K562 (cell line): ENCODE measurements around the gene PARD3. TPM values are rescaled to one million over a fixed set of nuclear protein-coding genes. Genes with fewer than 3 reads are reported as not detected.

ENCODE experiments used
- ATAC-seq: fragments of 200-7000 bp; cut with Tn5 transposase; 3 replicates; pipeline ENCODE4 v1.9.1; 2020; ENCODE audit warnings: moderate library complexity
- BruUV-seq: library from RNA; stranded (reverse); fragments of 400-500 nt; replicated peaks from 2 replicates; lab custom pipeline; 2021; lab: Mats Ljungman, UMichigan
- CTCF ChIA-PET: fragments of 300-600 bp; formaldehyde crosslinking; extraction: SDS; loops from one replicate; lab custom pipeline; 2021; ENCODE audit warnings: low intra/inter-chr PET ratio; lab: Yijun Ruan, JAX
- POLR2A ChIA-PET: fragments of 300-600, 350-650 bp; sonication (Branson Sonifier 250); formaldehyde crosslinking; extraction: SDS; loops from one replicate; lab custom pipeline; 2021; ENCODE audit warnings: antibody characterized with exemption, inconsistent platforms; lab: Yijun Ruan, JAX
- DNase-seq, 4 experiments: peaks; one replicate each; pipeline versions ENCODE4 v3.0.0 to v3.0.0-alpha.2; 2011 to 2018; ENCODE audit warnings: low spot score in 3 of 4, mixed read lengths in 3 of 4; ENCODE audit errors: extremely low read depth in 1 of 4
- FAIRE-seq: peaks from 2 replicates; lab custom pipeline; 2011; peaks lifted over from hg19 to GRCh38; lab: Jason Lieb, UNC
- H2AFZ ChIP-seq: 2 replicates; pipeline ENCODE4 v1.6.0; 2011; ENCODE audit warnings: low read depth, low read length, control low read depth, inconsistent platforms
- H3K27ac ChIP-seq: fragments of 200-600 bp; 3 replicates; pipeline ENCODE4 v1.8.0; 2011; ENCODE audit warnings: low read depth, mild to moderate bottlenecking, control low read depth, inconsistent platforms, low read length, moderate library complexity, mixed read lengths; ENCODE audit errors: extremely low read depth
- H3K27me3 ChIP-seq, 2 experiments: fragments of 300-600 bp in 1 of 2; 2 replicates in 1 of 2; 3 replicates in 1 of 2; pipeline versions ENCODE4 v1.6.0 to v1.8.0; 2011; ENCODE audit warnings: inconsistent platforms in 2 of 2, low read length in 2 of 2, mild to moderate bottlenecking in 1 of 2, mixed read lengths in 1 of 2, moderate library complexity in 1 of 2; ENCODE audit not compliant: control insufficient read depth in 2 of 2, insufficient read depth in 2 of 2
- H3K36me3 ChIP-seq: fragments of 300-600 bp; 3 replicates; pipeline ENCODE4 v1.8.0; 2011; ENCODE audit warnings: mild to moderate bottlenecking, low read length, inconsistent platforms; ENCODE audit not compliant: control insufficient read depth, insufficient read depth
- H3K4me1 ChIP-seq, 2 experiments: fragments of 200-600 bp in 1 of 2; replicated peaks in 1 of 2; 2 replicates in 1 of 2; 3 replicates in 1 of 2; pipeline versions ENCODE4 v1.5.1 to v1.8.0; 2011; ENCODE audit warnings: inconsistent platforms in 2 of 2, low read length in 2 of 2, mild to moderate bottlenecking in 1 of 2, mixed read lengths in 1 of 2, moderate library complexity in 1 of 2; ENCODE audit not compliant: control insufficient read depth in 2 of 2, insufficient read depth in 2 of 2
- H3K4me2 ChIP-seq: 2 replicates; pipeline ENCODE4 v1.6.1; 2011; ENCODE audit warnings: low read length, control low read depth, inconsistent platforms, mixed read lengths; ENCODE audit not compliant: insufficient read depth
- H3K4me3 ChIP-seq: fragments of 200-600 bp; sonication (generic), shearing (Covaris generic); 2 replicates; pipeline ENCODE4 v1.5.1; 2016; ENCODE audit warnings: control low read depth, inconsistent platforms
- H3K79me2 ChIP-seq: fragments of 200-600 bp; 3 replicates; pipeline ENCODE4 v1.8.0; 2011; ENCODE audit warnings: low read length, inconsistent platforms; ENCODE audit not compliant: control insufficient read depth, insufficient read depth
- H3K9ac ChIP-seq, 2 experiments: 2 replicates each; pipeline versions ENCODE4 v1.6.0 to v1.6.1; 2011; ENCODE audit warnings: low read depth in 2 of 2, low read length in 2 of 2, control low read depth in 1 of 2, inconsistent platforms in 1 of 2, mild to moderate bottlenecking in 1 of 2, mixed read lengths in 1 of 2; ENCODE audit not compliant: insufficient read depth in 1 of 2
- H3K9me1 ChIP-seq: one replicate; pipeline ENCODE4 v1.6.0; 2011; ENCODE audit warnings: inconsistent platforms, mild to moderate bottlenecking, low read length, moderate library complexity; ENCODE audit not compliant: control insufficient read depth, insufficient read depth
- H3K9me3 ChIP-seq: replicated peaks from 2 replicates; pipeline ENCODE4 v1.5.1; 2011; ENCODE audit warnings: low read depth, low read length, inconsistent platforms; ENCODE audit not compliant: control insufficient read depth, insufficient read depth
- H4K20me1 ChIP-seq: replicated peaks from 2 replicates; pipeline ENCODE4 v1.6.1; 2011; ENCODE audit warnings: low read length, inconsistent platforms, mixed read lengths; ENCODE audit not compliant: control insufficient read depth, insufficient read depth
- FOXK2 ChIP-seq, 2 experiments: fragments of 450-650 bp; IDR thresholded peaks in 1 of 2; conservative IDR thresholded peaks in 1 of 2; 2 replicates each; pipeline ENCODE4 v1.6.1; 2016; ENCODE audit warnings: low read depth in 2 of 2, mild to moderate bottlenecking in 1 of 2
- HMG20A ChIP-seq: fragments of 450-650 bp; formaldehyde crosslinking; conservative IDR thresholded peaks from 2 replicates; pipeline ENCODE4 v1.4.0; 2020; ENCODE audit warnings: mild to moderate bottlenecking, mixed read lengths
- in situ Hi-C: fragments of 300-500 bp; cut with MboI; formaldehyde crosslinking; loops from 4 replicates; pipeline ENCODE4 v1.15.0; 2018; ENCODE audit warnings: inconsistent platforms, mixed read lengths
- intact Hi-C: fragments of 100-400 bp; cut with micrococcal nuclease; formaldehyde crosslinking; loops from 2 replicates; pipeline ENCODE4 v1.14.2; 2022
- polyA plus RNA-seq, 8 experiments: library from polyadenylated mRNA; depleted of rRNA in 4 of 8; stranded (reverse) in 5 of 8; unstranded in 3 of 8; fragments of >200 nt; fragmentation: Nextera tagmentation in 2 of 8; fragmentation: Illumina TruSeq in 1 of 8; extraction: Ambion mirVana in 2 of 8; extraction: Trizol in 1 of 8; gene quantifications; 2 replicates each; pipeline versions ENCODE4 v1.2.1 to v1.2.3, GENCODE V29; 2011 to 2014; ENCODE audit warnings: inconsistent platforms in 1 of 8, missing spikeins in 1 of 8
- total RNA-seq, 7 experiments: library from RNA; depleted of rRNA in 6 of 7; stranded (reverse); fragments of >200 nt in 6 of 7; fragmentation: Illumina TruSeq in 2 of 7; extraction: Trizol in 2 of 7; gene quantifications; 2 replicates each; pipeline versions ENCODE4 v1.2.1 to v1.2.3, GENCODE V29; 2011 to 2021; ENCODE audit warnings: low replicate concordance in 1 of 7
- TF ChIP-seq, protein P1 (sequence below): fragments of 250-450 bp; sonication (Bioruptor Pico); IDR thresholded peaks from 2 replicates; pipeline ENCODE4 v1.4.0; 2020

Gene PARD3
- total and polyA plus RNA-seq, 9 of the 15 experiments (the other 6 are each of a cell fraction or from before 2014, with no cell fraction given) = 2.7 to 11.7 (median 7.7) TPM

DNA sequence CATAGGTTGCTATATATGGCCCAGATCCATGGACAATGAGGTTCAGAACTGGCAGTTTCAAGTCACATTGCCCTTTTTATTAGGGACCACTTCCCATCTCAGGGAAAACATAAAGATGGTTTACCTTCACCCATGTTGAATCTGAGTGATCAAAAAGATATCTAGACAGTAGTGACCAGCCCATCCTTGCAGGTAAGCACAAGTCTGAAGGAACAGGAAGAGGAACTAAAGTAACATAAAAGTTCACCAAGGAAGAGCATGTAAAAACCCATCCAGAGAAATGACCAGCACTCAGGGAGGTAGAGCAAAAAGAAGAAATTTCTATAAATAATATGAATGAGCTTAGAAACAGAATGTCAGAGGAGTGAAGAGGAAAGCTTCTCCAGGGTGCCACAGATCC, 382.5 kb downstream of the PARD3 start:
- no peak overlapping the region for H3K4me3 ChIP-seq
- H3K79me2 ChIP-seq = no peaks in the 10 kb centered on the region
- no peak for FAIRE-seq
- no peaks in the 10 kb centered on the region; a peak in 2 of 5 replicates for H3K4me1 ChIP-seq
- ChIA-PET CTCF (no interaction called here), POLR2A (no interaction called here)
- no peaks in the 10 kb centered on the region; a peak in 1 of 5 replicates for H3K27me3 ChIP-seq
- no peak for DNase-seq
- no peak overlapping the region for H3K27ac ChIP-seq
- no peaks in the 10 kb centered on the region for H3K9me3 ChIP-seq
- TF ChIP-seq, protein P1, sequence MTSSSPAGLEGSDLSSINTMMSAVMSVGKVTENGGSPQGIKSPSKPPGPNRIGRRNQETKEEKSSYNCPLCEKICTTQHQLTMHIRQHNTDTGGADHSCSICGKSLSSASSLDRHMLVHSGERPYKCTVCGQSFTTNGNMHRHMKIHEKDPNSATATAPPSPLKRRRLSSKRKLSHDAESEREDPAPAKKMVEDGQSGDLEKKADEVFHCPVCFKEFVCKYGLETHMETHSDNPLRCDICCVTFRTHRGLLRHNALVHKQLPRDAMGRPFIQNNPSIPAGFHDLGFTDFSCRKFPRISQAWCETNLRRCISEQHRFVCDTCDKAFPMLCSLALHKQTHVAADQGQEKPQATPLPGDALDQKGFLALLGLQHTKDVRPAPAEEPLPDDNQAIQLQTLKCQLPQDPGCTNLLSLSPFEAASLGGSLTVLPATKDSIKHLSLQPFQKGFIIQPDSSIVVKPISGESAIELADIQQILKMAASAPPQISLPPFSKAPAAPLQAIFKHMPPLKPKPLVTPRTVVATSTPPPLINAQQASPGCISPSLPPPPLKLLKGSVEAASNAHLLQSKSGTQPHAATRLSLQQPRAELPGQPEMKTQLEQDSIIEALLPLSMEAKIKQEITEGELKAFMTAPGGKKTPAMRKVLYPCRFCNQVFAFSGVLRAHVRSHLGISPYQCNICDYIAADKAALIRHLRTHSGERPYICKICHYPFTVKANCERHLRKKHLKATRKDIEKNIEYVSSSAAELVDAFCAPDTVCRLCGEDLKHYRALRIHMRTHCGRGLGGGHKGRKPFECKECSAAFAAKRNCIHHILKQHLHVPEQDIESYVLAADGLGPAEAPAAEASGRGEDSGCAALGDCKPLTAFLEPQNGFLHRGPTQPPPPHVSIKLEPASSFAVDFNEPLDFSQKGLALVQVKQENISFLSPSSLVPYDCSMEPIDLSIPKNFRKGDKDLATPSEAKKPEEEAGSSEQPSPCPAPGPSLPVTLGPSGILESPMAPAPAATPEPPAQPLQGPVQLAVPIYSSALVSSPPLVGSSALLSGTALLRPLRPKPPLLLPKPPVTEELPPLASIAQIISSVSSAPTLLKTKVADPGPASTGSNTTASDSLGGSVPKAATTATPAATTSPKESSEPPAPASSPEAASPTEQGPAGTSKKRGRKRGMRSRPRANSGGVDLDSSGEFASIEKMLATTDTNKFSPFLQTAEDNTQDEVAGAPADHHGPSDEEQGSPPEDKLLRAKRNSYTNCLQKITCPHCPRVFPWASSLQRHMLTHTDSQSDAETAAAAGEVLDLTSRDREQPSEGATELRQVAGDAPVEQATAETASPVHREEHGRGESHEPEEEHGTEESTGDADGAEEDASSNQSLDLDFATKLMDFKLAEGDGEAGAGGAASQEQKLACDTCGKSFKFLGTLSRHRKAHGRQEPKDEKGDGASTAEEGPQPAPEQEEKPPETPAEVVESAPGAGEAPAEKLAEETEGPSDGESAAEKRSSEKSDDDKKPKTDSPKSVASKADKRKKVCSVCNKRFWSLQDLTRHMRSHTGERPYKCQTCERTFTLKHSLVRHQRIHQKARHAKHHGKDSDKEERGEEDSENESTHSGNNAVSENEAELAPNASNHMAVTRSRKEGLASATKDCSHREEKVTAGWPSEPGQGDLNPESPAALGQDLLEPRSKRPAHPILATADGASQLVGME = no peak
- TF ChIP-seq FOXK2 (conservative IDR thresholded peaks at IDR 0.05 in 1 of 2, IDR thresholded peaks at IDR 0.05 in 1 of 2; ENCODE audit: low read depth in 2 of 2) = no peak
- TF ChIP-seq HMG20A (CRISPR knock-in tag) = no peak
- no peak for ATAC-seq
- H3K36me3 ChIP-seq = no peaks in the 10 kb centered on the region
- no peak overlapping the region for H2AFZ ChIP-seq
- intact Hi-C loops = no loop called here
- H4K20me1 ChIP-seq = no peaks in the 10 kb centered on the region
- in situ Hi-C loops = no loop called here
- H3K9me1 ChIP-seq = no peaks in the 10 kb centered on the region
- BruUV-seq = no TSS peak
- no peak overlapping the region for H3K4me2 ChIP-seq
- no peak overlapping the region for H3K9ac ChIP-seq
